ENCODE measurements around the gene CYP8B1. TPM values are rescaled to one million over a fixed set of nuclear protein-coding genes. Genes with fewer than 3 reads are reported as not detected.

The CYP8B1 gene
- total and polyA plus RNA-seq, 2 of the 8 experiments (the other 6 are each of a cell fraction or from before 2014, with no cell fraction given): not detected

- WGBS, 2 experiments (ENCODE audit: extremely low coverage in 1 of 2, insufficient coverage in 1 of 2, insufficient read length in 1 of 2, insufficient replicate concordance in 2 of 2, low coverage in 1 of 2, low lambda C conversion rate in 2 of 2, missing lambda C conversion rate in 1 of 2): 89% methylated on average over 2 of the region's 2 CpGs; no CpG with 5 or more reads in 1 of the 2 experiments
- Histone ChIP-seq H3K4me3 (ENCODE audit: extremely low read depth in 1 of 4, insufficient read depth in 2 of 4, low read depth in 3 of 4, low read length in 4 of 4) (no peak overlapping the region), H4K8ac (ENCODE audit: extremely low read depth, insufficient read depth, low read length) (no peak overlapping the region), H3K27ac (ENCODE audit: low read depth, low read length) (no peak overlapping the region), H2BK5ac (ENCODE audit: low read depth, low read length) (no peak overlapping the region), H3K79me1 (ENCODE audit: low read depth, low read length) (no peaks in the 10 kb centered on the region), H3K4me2 (ENCODE audit: insufficient read depth in 1 of 2, low read depth in 2 of 2, low read length in 2 of 2) (no peak overlapping the region), H3K36me3 (ENCODE audit: control insufficient read depth in 2 of 4, insufficient read depth in 4 of 4, low read length in 3 of 4) (no peaks in the 10 kb centered on the region), H4K20me1 (replicated peaks in 1 of 2; ENCODE audit: control insufficient read depth in 1 of 2, insufficient read depth in 2 of 2, low read length in 2 of 2) (no peaks in the 10 kb centered on the region), H3K9ac (replicated peaks in 1 of 4; ENCODE audit: extremely low read depth in 1 of 4, low read depth in 3 of 4, low read length in 3 of 4) (no peak overlapping the region), H2BK12ac (ENCODE audit: low read depth, low read length) (no peak overlapping the region), H3K79me2 (ENCODE audit: control insufficient read depth in 1 of 2, insufficient read depth in 2 of 2, low read length in 2 of 2) (no peaks in the 10 kb centered on the region), H2AK5ac (ENCODE audit: low read depth, low read length) (no peak overlapping the region), H3K4ac (replicated peaks; ENCODE audit: insufficient read length, low read depth, low read length) (no peak overlapping the region), H3K27me3 (replicated peaks in 1 of 4; ENCODE audit: control insufficient read depth in 3 of 4, extremely low read depth in 1 of 4, insufficient read depth in 3 of 4, low read length in 3 of 4) (peaks cover 0 to 2% (median 0%) of the 10 kb centered on the region in 4 experiments; a peak in 1 of 7 replicates), H3K23ac (ENCODE audit: insufficient read length) (no peak overlapping the region), H4K5ac (ENCODE audit: insufficient read length, low read depth, low read length) (no peak overlapping the region), H2BK120ac (replicated peaks; ENCODE audit: low read depth, low read length) (no peak overlapping the region), H3K4me1 (replicated peaks in 1 of 4; ENCODE audit: control insufficient read depth in 3 of 4, insufficient read depth in 4 of 4, low read length in 3 of 4) (peaks cover 3 to 9% (median 4%) of the 10 kb centered on the region in 4 experiments; a peak in 3 of 7 replicates), H2AFZ (ENCODE audit: low read length) (no peak overlapping the region), H3K14ac (ENCODE audit: insufficient read length) (no peak overlapping the region), H3K23me2 (ENCODE audit: low read depth, low read length) (no peaks in the 10 kb centered on the region; the same call in 1 of the 2 replicates), H2BK20ac (ENCODE audit: low read length) (no peak overlapping the region), H4K91ac (replicated peaks; ENCODE audit: insufficient read length, low read length) (no peak overlapping the region), H2BK15ac (ENCODE audit: low read length) (no peak overlapping the region), H3K56ac (replicated peaks; ENCODE audit: insufficient read length, low read depth, low read length) (no peak overlapping the region), H3K9me3 (ENCODE audit: insufficient read depth in 2 of 2, low read depth in 1 of 2, low read length in 1 of 2) (no peaks in the 10 kb centered on the region), H3K18ac (ENCODE audit: extremely low read depth, low read length) (no peak overlapping the region)
- FAIRE-seq (no peak), DNase-seq (ENCODE audit: low read depth in 1 of 2, low spot score in 2 of 2) (no peak)
- POLR2A ChIA-PET (ENCODE audit: partially characterized antibody): no interaction called here
- CTCF ChIA-PET (ENCODE audit: partially characterized antibody): interaction anchor here (1.2 to 3.0 kb wide), 4 partner anchors 11 to 98 kb away, joined by 3 to 18 read pairs (median 8); no protein-coding TSS in a partner anchor
- TF ChIP-seq YY1 (IDR thresholded peaks at IDR 0.05; ENCODE audit: low read depth, low read length): no peak
- TF ChIP-seq TEAD4 (IDR thresholded peaks at IDR 0.05; ENCODE audit: low read depth, low read length): no peak
- TF ChIP-seq, protein P1, sequence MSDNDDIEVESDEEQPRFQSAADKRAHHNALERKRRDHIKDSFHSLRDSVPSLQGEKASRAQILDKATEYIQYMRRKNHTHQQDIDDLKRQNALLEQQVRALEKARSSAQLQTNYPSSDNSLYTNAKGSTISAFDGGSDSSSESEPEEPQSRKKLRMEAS (IDR thresholded peaks at IDR 0.05): no peak
- no peak for TF ChIP-seq PHF8 (conservative IDR thresholded peaks at IDR 0.05; ENCODE audit: low read depth, low read length)
- TF ChIP-seq SP1 (IDR thresholded peaks at IDR 0.05; ENCODE audit: low read depth, low read length): no peak
- TF ChIP-seq E2F6 (IDR thresholded peaks at IDR 0.05): no peak
- no peak for TF ChIP-seq SIX5 (IDR thresholded peaks at IDR 0.05; ENCODE audit: low read depth, low read length)
- TF ChIP-seq RBBP5 (IDR thresholded peaks at IDR 0.05; ENCODE audit: borderline replicate concordance, low read depth, low read length): no peak
- TF ChIP-seq, protein P2, sequence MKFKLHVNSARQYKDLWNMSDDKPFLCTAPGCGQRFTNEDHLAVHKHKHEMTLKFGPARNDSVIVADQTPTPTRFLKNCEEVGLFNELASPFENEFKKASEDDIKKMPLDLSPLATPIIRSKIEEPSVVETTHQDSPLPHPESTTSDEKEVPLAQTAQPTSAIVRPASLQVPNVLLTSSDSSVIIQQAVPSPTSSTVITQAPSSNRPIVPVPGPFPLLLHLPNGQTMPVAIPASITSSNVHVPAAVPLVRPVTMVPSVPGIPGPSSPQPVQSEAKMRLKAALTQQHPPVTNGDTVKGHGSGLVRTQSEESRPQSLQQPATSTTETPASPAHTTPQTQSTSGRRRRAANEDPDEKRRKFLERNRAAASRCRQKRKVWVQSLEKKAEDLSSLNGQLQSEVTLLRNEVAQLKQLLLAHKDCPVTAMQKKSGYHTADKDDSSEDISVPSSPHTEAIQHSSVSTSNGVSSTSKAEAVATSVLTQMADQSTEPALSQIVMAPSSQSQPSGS (IDR thresholded peaks at IDR 0.05; ENCODE audit: low read length): no peak
- TF ChIP-seq NRF1 (IDR thresholded peaks at IDR 0.05; ENCODE audit: low read depth, low read length): no peak
- no peak for TF ChIP-seq ASH2L (IDR thresholded peaks at IDR 0.05; ENCODE audit: low read length)
- no peak for TF ChIP-seq FOSL1 (IDR thresholded peaks at IDR 0.05; ENCODE audit: insufficient read depth, low read depth, low read length)
These were observed 2.2 kb upstream of the CYP8B1 start for GRCh38 chr3:42877881-42878280.

Measured in H1 (cell line).